GM19372 (cell line): ENCODE results near the gene GOLGA6L10.
"Not testable (repeated sequence)": the region's sequence is repeated elsewhere in the genome, so short reads cannot be mapped to it uniquely, and the experiment has no call there.

Experiments
- ATAC-seq: cut with Tn5 transposase; IDR thresholded peaks from one replicate; pipeline ENCODE4 v1.9.1; 2021; ENCODE audit warnings: mild to moderate bottlenecking, low read depth, moderate library complexity; ENCODE audit not compliant: unreplicated experiment

The GOLGA6L10 gene

DNA sequence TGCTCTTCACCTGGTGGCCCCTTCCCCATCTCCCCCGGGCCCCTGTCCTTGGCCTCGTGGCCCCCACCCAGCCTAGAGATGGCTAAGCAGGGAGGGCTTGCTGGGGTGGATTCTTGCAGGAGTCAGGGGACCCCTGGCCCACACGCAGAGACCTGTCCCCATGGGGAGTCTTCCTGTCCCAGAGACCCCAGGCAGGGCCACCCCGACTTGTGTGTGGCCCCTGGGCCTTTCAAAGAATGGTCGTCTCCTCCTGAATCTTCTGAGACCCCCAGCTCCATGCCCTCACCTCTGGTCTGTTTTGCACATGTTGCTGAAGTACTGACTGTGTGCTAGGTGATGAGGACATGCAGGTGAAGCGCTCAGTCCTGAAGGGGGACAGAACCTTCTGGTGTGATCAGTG, 28.4 kb downstream of the GOLGA6L10 start:
- not testable (repeated sequence) for ATAC-seq

DNA sequence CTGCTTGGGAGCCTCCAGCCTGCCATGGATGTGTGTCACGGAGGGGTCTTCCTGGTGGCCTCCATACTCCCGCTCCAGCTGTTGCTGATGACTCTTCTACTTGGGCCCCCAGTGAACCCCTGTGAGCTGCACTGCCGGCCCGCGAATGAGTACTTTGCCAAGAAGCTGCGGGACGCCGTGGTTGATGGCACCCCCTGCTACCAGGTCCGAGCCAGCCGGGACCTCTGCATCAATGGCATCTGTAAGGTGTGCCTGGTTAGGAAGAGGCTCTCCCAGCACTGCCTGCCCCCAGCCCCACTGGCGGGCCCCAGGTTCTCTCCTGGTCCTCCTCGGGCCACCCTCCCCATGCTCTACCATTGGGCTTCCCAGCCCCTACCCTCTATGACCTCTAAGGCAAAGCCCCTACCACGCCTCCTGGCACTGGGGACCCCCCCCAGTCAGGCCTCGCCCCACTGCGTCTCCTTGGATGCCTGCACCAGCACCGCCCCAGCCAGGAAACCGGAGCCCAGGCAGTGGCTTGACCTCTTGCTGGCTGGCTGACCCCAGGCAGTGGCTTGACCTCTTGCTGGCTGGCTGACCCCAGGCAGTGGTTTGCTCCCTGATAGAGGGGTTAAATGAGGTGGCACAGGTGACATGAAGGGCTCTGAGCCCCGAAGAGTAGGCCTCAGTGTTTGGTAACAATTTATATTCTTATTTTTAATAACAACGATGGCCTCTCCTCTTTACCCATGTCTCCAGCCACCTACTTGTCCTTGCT, 29.6 kb downstream of the GOLGA6L10 start:
- not testable (repeated sequence) for ATAC-seq

DNA sequence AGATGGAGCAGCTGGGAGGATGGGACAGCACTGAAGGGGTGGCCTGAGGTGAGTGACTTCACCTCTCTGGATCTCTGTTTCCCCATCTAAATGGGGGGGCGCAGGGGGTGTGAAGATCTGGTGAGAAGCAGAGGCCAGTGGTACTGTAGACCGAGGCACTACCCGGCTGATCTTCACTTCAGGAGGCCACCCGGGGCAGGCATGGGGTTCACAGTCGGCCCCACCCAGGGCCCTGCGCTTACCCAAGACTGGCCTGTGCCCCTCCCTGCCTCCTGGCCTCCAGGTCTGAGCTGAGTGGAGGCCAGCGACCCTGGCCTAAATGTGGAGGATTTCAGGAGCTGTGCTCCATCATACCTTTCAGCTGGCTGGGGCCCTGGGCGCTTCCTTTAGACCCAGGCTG, 31.0 kb downstream of the GOLGA6L10 start:
- not testable (repeated sequence) for ATAC-seq

DNA sequence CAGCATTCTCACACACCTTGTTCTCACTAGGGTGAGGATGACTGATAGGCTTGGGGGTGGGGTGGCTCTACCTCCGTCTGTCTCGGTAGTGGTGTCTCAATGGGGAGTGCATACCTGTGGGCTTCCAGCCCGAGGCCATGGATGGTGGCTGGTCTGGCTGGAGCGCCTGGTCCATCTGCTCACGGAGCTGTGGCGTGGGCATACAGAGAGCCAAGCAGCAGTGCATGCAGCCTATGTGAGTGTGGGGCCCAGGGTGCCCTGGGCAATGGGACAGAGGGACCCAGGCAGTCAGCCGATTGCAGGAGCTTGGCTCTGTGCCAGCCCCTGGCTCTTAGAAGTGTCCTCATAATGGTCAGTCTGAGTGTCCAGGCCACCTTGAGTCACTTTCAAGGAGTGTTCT, 31.8 kb downstream of the GOLGA6L10 start:
- not testable (repeated sequence) for ATAC-seq

DNA sequence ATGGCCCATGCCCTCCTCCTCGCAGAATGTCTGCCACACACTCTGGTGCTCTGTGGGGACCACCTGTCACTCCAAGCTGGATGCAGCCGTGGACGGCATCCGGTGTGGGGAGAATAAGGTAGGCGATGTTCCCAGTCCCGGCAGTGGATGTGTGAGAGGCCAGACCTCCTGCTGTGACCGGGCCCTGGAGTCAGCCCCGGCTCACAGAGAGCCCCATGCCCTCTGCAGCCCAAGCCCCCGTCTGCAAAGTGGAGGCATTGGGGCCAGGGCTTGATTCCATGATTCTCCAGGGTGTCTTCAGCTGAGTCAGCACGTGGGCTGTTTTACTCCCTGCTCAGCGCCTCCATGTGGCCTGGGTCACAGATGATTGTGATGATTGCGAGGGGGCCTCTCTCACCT, 32.2 kb downstream of the GOLGA6L10 start:
- ATAC-seq = no peak

DNA sequence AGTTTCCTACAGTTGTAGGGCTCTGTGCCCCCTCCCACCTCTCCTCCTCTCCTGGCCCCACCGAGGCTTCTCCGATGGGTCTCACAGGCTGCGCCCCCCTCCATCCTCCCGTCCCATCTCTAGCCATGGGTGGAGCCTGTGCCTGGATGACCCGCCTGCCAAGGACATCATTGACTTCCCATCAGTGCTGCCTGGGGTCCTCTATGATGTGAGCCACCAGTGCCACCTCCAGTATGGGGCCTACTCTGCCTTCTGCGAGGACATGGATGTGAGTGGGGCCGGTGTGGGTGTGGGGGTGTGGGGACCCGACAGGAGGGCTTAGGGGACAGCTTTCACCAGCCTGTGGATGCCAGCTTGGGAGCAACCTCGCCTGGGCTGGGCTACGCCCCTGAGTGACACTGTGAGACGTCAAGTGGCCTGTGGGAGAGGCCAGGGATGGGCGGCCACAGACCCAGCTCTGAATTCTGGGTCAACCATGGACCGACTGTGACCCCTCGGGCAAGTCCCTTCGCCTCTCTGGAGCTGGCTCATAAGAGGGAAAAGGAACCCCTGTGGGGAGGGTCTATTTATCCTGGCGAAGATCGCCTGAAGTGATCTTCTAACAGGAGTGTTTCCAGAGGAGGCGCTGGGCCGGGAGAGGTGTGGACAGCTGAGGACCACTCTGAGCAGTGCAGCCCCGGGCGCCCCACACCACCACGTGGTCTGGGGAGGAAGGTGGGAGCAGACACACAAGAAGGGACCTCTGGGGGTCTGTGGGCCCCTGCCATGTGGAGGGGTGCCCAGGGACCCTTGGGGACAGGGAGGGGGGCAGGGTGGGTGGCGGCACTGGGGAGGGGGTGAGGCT, 32.8 kb downstream of the GOLGA6L10 start:
- not testable (repeated sequence) for ATAC-seq

DNA sequence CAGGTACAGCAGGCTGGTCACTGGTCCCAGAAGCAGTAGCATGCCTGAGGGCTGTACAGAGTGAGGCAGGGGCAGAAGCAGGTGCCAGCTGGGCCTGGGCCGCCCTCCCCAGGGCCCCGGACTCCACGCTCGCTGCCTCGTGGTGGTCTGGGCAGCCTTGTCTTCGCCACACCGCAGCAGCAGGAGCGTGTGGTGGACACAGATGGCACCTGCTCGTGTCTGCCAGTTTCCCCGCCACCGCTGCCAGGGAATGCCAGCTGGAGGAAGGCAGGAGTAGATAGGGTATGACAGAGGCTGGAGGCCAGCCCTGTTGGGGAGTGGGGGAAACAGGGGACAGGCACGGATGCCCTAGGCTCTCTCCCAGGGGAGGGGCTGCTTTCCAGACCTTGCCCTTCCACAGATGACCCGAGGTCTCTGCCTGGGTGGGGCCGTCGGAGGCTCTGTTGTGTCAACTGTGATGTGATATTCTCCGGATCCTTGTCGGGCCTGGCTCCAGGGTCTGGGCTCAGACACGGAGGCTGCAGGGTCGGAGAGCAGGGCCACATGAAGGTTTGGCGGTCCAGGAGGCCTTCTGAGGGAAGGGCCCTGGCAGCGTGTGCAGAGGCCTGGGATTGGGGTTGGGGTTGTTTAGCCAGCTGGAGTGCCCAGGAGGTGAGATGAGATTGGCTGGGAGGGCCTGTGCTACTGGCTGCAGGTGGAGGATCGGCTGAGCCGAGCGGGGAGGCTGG, 33.6 kb downstream of the GOLGA6L10 start:
- no peak for ATAC-seq

DNA sequence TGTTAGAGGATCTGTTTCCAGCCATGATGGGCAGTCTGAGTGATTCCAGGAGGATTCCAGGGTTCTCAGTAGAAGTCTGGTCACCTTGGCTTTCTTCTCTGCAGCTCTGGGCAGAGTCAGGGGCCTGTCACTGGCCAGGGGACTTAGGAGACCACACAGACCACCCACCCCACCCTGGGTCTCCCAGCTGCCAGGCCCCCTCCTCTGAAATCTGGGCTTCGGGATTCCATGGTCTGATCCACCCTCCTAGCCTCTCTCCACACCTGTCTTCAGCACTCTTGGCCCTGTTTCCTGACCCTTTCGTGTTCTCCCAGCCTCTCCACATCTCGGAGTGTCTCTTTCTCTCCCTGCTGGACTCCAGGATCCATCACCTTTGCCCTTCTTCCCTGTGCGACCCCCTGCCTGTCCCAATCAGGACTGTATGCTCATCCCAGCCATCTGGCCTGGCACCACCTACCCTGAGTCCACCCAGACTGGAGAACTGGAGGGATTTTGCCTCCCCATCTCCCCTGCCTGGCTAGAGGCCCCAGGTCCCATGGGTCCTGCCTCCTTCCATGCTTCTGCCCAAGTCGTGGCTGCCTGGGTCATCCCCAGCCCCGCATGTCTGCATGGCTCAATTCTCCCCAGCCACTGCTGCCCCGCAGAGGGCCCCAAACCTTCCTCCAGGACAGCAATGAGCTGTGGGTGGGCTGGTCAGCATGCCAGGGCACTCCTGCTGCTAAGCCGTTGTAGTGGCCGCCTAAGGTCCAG, 34.3 kb downstream of the GOLGA6L10 start:
- ATAC-seq = no peak

DNA sequence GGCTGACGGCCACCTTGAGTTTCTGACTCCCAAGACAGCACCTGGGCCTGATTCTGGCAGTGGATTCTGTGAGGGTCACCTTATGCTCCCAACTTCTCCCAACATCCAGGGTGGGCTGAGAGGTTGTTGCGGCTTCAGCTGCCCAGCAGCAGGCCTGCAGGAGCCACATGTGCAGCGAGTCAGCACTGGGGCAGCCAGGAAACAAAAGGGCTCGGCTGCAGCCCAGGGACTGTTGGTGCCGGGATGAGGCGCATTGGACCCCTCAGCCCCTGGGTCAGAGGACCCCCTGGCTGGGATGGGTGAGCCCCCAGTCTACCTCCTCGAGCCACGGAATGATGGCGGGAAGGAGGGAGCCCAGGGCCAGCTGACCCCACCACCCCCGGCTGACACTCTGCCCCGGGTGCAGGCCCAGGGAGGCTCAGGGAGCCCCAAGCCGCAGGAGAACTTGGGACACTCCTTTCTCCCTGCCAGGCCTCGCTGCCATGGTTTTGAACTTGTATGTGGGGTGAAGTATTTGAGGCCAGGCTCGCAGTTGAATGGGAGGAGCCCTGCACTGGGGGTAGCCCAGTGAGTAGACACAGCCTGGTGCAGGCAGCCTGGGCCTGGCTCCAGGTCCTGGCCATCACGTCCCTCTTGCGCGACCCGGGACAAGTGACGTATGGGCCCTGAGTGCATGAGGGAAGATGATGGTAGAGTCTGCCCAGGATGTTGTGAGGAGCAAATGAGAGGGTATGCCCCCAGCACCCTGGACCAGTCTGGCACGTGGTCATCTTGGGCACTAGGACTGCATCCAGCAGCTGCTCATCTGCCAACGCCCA, 35.1 kb downstream of the GOLGA6L10 start:
- ATAC-seq = not testable (repeated sequence)

DNA sequence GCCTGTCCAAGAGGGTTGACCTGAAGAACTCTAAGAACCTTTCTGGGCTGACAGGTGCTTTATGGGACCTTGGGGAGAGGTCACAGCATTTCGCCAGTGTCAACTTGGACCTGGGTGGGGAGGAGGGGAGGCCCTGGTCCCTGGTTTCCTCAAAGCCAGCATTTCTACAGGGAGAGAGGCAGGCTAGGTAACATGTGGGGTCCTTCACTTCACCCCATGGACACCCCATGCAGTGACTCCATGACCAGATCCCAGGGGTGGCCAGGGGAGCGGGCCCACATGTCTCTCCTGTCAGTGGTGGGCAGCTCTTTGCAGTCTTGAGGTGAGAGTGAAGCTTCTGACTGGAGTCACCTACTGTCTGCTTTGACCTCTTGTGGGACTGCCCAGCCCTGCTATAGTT, 35.8 kb downstream of the GOLGA6L10 start:
- ATAC-seq = no peak

DNA sequence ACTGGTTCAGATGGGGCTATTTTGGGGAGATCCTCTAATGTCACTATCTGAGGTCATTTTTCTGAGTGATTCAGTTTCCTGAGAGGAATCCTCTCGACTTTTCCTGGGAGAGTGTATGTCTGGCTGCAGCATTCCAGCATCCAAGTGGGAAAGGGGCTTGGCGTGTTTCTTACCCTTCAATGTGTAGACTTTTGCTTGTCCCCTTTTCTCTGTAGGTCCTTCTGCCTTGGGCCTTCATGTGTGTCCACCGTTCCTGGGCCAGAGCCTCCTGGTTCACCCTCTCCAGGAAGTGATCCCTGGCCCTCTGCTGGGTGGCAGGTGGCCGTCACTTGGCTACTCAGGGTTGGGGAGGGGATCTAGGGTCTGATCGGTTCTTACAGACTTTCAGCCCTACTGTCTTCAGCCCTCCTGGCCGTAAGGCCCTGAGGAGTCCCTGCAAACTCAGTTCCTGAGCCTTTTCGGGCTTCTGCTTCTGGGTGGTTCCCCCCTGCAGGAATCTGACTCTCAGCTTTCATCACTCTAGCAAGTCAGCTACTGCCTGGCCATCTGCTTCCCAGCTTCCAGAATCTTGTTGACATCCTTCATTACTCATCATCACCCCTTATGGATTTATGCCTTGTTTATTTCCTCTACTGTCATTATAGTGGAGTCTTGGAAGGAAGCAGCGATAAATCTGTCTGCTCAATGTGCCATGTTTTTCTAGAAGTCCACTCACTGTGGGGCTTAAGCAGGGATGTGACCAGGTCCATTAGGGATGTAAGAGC, 36.5 kb downstream of the GOLGA6L10 start:
- no peak for ATAC-seq

DNA sequence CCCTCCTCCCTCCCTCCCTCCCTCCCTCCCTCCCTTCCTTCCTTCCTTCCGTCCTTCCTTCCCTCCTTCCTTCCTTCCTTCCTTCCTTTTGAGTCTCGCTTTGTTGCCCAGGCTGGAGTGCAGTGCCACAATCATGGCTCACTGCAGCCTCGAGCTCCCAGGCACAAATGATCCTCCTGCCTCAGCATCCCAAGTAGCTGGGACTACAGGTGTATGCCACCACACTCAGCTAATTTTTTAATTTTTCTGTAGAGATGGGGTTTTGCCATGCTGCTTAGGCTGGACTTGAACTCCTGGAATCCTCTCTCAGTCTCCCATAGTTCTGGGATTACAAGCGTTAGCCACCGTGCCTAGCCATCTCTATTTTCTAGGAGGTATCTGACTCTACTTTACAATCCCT, 38.0 kb downstream of the GOLGA6L10 start:
- ATAC-seq = not testable (repeated sequence)

DNA sequence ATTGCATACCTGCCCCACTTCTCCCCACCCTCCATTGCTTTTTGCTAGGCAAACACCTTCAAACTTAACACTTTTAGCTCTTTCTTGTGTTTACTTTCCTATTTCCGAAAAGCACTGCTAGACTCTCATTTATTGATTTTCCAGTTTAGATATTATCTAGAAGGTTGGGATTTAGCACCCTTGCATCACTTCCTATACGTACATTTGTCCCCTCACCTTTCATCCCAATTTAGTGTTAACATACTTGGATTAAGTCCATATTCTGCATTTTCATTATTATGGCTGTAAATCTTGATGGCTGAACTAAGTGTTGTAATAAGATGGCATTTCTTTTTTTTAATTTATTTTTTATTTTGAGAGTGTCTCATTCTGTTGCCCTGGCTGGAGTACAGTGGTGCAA, 39.5 kb downstream of the GOLGA6L10 start:
- ATAC-seq = no peak

DNA sequence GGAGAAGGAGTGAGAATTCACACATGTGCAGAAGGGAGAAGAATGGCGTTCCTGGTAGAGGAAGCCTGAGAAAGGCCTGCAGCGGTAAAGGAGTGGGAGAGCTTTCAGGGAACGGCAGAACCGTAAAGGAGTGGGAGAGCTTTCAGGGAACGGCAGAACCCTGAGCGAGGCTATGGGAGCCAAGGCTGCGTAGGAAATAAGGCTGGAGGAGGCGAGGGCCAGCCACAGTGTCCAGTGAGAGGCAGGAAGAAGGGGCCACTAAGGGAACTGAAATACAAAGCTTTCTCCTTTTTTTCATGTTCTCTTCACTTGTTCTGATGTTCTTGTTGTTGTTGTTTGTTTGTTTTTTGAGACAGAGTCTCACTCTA, 41.6 kb downstream of the GOLGA6L10 start:
- ATAC-seq = no peak

DNA sequence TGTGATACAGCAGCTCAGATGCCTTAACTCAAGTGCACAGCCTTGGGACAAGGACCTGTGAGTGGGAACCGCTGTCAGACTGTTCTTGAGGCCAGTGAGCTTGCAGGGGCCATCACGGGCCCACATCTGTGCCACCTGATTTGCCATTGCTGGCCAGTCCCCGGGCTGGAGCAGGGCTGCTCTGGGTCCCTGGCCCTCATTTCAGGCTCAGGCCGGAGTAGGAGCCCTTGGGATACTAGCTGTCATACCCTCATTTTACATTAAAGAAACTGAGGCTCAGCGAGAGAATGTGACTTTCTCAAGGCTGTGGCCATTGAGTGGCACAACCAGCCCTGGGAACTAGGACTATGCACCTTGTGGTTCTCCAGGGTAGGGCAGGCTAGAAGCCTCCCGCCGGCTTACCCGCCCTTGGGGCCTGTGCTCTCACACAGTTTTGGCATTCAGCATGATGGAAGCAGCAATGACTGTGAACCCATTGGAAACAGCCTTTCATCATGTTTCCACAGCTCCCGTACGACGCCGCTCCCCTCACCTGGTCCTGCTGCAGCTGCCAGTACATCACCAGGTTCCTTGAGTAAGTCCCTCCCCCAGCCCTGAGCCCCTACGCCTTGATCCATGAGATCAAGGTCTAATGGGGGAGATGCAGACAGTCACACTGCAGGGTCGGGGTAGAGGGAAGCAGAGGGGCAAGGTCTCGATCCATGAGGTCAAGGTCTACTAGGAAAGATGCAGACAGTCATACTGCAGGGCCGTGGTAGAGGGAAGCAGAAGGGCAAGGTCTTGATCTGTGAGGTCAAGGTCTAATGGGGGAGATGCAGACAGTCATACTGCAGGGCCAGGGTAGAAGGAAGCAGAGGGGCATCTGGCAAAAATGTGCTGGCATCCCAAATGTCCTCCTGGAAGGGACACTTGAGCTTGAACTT, 42.2 kb downstream of the GOLGA6L10 start:
- ATAC-seq = no peak

DNA sequence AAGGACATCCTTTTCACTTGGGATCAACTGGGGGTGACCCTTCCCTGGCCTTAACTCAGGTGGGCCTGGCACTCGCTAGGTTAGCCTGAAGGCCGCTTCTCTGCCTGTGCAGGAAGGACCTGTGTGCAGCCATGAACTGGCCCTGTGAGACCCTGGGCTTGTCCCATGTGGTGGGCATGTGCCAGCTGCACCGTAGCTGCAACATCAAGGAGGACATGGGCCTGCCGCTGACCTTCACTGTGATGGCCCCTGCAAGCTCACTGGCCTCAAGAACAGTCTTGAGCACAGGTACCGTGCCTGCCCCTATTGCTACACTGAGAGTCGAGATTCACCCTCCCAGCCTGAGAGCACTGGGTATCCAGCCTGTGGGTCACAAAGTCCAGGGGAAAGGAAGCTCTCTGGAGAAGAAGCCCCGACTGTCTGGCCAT, 43.6 kb downstream of the GOLGA6L10 start:
- ATAC-seq = no peak

DNA sequence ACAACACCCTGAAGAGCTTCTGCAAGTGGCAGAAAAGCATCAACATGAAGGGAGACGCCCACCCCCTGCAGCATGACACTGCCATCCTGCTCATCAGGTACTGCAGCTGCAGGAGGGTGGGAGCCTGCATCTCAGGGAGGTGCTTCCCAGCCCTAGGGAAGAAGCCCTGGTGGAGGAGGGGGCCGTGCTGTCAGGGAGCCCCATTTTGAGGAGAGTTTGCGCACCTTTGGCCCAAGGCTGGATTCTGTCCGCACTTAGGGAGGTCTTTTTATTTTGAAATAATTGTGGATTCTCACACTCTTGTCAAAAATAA, 44.5 kb downstream of the GOLGA6L10 start:
- ATAC-seq = no peak
